ENCODE results near the gene MROH2A.
"Not testable (repeated sequence)": the region's sequence is repeated elsewhere in the genome, so short reads cannot be mapped to it uniquely, and the experiment has no call there.

Gene MROH2A

GRCh38 chr2:233778030-233778429, at the start of gene MROH2A:
MROH2A (plus strand) TSS chr2:233778330; CDS start chr2:233779359, 1,029 bp downstream.
- no peak for DNase-seq

GRCh38 chr2:233728723-233729301, 49.3 kb upstream of the MROH2A start, which contains the start of gene UGT1A3:
UGT1A3 (plus strand) TSS chr2:233729042; CDS start chr2:233729127, 85 bp downstream.
- no peak for DNase-seq

GRCh38 chr2:233736868-233737653, 41.1 kb upstream of the MROH2A start:
- not testable (repeated sequence) for DNase-seq

- DNase-seq, result no peak
Observed at GRCh38 chr2:233740870-233741269, 37.3 kb upstream of the MROH2A start.

GRCh38 chr2:233743464-233744259, 34.5 kb upstream of the MROH2A start:
- DNase-seq, result no peak

GRCh38 chr2:233745073-233745755, 32.9 kb upstream of the MROH2A start:
- DNase-seq, result no peak

- DNase-seq, result not testable (repeated sequence)
Observed at GRCh38 chr2:233745838-233746237, 32.3 kb upstream of the MROH2A start.

- DNase-seq, result no peak
Observed at GRCh38 chr2:233746475-233747282, 31.5 kb upstream of the MROH2A start.

GRCh38 chr2:233747283-233747544, 30.9 kb upstream of the MROH2A start:
- DNase-seq, result no peak

GRCh38 chr2:233750689-233751088, 27.4 kb upstream of the MROH2A start:
- DNase-seq, result not testable (repeated sequence)

GRCh38 chr2:233751212-233752009, 26.7 kb upstream of the MROH2A start:
- not testable (repeated sequence) for DNase-seq

- no peak for DNase-seq
Observed at GRCh38 chr2:233754872-233755611, 23.1 kb upstream of the MROH2A start.

- DNase-seq, result no peak
Observed at GRCh38 chr2:233756429-233757081, 21.6 kb upstream of the MROH2A start.

GRCh38 chr2:233758141-233758540, 20.0 kb upstream of the MROH2A start:
- DNase-seq, result no peak

GRCh38 chr2:233758849-233759248, 19.3 kb upstream of the MROH2A start:
- DNase-seq, result no peak

- DNase-seq, result no peak
Observed at GRCh38 chr2:233760043-233760442, 18.1 kb upstream of the MROH2A start, which contains the start of gene UGT1A1. UGT1A1 (plus strand) TSS chr2:233760270; CDS start chr2:233760288, 18 bp downstream.

GRCh38 chr2:233761040-233761769, 16.9 kb upstream of the MROH2A start:
- no peak for DNase-seq

GRCh38 chr2:233764264-233764663, 13.9 kb upstream of the MROH2A start:
- no peak for DNase-seq

- no peak for DNase-seq
Observed at GRCh38 chr2:233764761-233765160, 13.4 kb upstream of the MROH2A start.
